Activated gamma-delta T cell (primary cell): Measurements from ENCODE around the gene SLC24A4.

Experiments
- DNase-seq: peaks from one replicate; lab custom pipeline; 2025; lab: John Stamatoyannopoulos, UW

SLC24A4 gene

GRCh38 chr14:92475451-92476187 is 152.7 kb downstream of the SLC24A4 start:
- no peak for DNase-seq

- DNase-seq: no peak
Observed at GRCh38 chr14:92480856-92481255, 157.9 kb downstream of the SLC24A4 start.

- DNase-seq: no peak
Observed at GRCh38 chr14:92481386-92481785, 158.4 kb downstream of the SLC24A4 start.

- DNase-seq: no peak
Observed at GRCh38 chr14:92481811-92482555, 159.0 kb downstream of the SLC24A4 start.

GRCh38 chr14:92482621-92483319 is 159.8 kb downstream of the SLC24A4 start:
- DNase-seq: no peak

- DNase-seq: no peak
Observed at GRCh38 chr14:92484132-92484823, 161.3 kb downstream of the SLC24A4 start.

- no peak for DNase-seq
Observed at GRCh38 chr14:92486881-92487280, 163.9 kb downstream of the SLC24A4 start.

GRCh38 chr14:92487513-92488133 is 164.7 kb downstream of the SLC24A4 start:
- no peak for DNase-seq

GRCh38 chr14:92489394-92490238 is 166.7 kb downstream of the SLC24A4 start:
- no peak for DNase-seq

GRCh38 chr14:92490239-92490959 is 167.4 kb downstream of the SLC24A4 start:
- DNase-seq: no peak

GRCh38 chr14:92491782-92492181 is 168.8 kb downstream of the SLC24A4 start:
- no peak for DNase-seq

- no peak for DNase-seq
Observed at GRCh38 chr14:92492258-92492657, 169.3 kb downstream of the SLC24A4 start.

- DNase-seq: no peak
Observed at GRCh38 chr14:92493024-92493423, 170.1 kb downstream of the SLC24A4 start.

GRCh38 chr14:92493492-92493891 is 170.5 kb downstream of the SLC24A4 start:
- DNase-seq: no peak

GRCh38 chr14:92494512-92494911 is 171.5 kb downstream of the SLC24A4 start:
- no peak for DNase-seq

- no peak for DNase-seq
Observed at GRCh38 chr14:92495027-92495426, 172.1 kb downstream of the SLC24A4 start.

GRCh38 chr14:92496191-92496857 is 173.4 kb downstream of the SLC24A4 start:
- DNase-seq: no peak

- DNase-seq: no peak
Observed at GRCh38 chr14:92497391-92497790, 174.4 kb downstream of the SLC24A4 start.

- DNase-seq: no peak
Observed at GRCh38 chr14:92499234-92499633, 176.3 kb downstream of the SLC24A4 start.
